GM21528 (cell line): ENCODE measurements around the gene TIPIN.
"Not testable (repeated sequence)": the region's sequence is repeated elsewhere in the genome, so short reads cannot be mapped to it uniquely, and the experiment has no call there.

ENCODE experiments used
- ATAC-seq: cut with Tn5 transposase; IDR thresholded peaks from one replicate; pipeline ENCODE4 v1.9.1; 2021; ENCODE audit warnings: mild to moderate bottlenecking, moderate library complexity; ENCODE audit not compliant: unreplicated experiment, low FRiP score

Gene TIPIN, protein sequence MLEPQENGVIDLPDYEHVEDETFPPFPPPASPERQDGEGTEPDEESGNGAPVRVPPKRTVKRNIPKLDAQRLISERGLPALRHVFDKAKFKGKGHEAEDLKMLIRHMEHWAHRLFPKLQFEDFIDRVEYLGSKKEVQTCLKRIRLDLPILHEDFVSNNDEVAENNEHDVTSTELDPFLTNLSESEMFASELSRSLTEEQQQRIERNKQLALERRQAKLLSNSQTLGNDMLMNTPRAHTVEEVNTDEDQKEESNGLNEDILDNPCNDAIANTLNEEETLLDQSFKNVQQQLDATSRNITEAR

DNA sequence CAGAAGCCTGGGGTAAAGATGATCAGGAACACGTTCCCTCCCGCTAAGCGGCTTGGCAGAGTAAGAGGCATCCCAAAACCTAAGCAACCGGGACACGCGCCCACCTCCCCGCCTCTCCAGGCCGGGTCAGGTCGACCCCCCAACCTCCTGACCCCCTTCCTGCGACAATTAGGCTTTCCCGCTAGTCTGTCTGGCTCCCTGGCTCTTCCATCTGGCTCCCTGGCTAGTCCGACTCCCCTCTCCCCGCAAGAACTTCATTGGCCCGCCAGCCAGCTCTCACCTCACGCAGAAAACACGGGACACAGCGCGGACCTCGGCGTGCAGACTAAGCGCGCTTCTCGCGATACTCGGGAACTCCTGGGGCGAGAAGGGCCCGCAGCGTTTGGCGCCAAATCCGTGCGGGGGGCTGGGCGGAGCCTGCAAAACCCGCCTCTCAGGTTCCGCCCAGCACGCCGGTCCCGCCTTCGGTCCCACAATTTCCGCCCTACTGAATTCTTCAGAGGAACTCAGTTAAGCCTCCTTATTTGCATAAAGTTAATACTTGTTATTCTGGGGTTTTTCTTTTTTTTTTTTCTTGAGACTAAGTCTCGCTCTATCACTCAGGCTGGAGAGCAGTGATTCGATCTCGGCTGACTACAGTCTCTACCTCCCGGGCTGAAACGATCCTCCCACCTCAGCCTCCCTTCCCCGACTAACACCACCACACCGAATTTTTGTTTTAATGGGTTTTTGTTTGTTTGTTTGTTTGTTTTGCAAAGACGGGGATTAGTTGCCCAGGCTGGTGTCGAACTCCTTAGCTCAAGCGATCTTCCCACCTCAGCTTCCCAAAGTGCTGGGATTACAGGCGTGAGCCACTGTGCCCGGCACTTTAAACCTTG lies at the start of gene TIPIN:
Gene TIPIN, minus strand, starts transcription at position 327 of the 878 bp plus-strand sequence. CDS start 3,738 bp downstream, outside the sequence.
- ATAC-seq, result peak; percentile 83

DNA sequence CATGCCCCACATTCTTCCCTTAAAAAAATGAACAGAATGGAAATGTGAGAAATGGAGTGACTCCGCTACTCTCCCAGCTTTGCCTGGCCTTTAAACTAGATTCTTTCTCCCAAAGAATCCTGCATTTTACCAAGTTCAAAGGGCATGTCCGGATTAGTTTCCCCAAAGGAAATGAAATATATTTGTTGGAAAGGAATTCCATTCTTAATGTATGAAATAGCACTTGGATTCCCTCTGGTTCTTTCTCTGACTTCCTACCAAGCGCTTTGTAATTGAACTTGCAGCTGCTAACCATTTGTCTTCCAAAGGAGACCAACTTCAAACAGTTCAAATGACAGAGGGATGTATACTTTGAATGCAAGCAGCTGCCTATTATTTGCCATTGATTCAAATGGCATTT lies 49.1 kb upstream of the TIPIN start:
- ATAC-seq, result no peak

DNA sequence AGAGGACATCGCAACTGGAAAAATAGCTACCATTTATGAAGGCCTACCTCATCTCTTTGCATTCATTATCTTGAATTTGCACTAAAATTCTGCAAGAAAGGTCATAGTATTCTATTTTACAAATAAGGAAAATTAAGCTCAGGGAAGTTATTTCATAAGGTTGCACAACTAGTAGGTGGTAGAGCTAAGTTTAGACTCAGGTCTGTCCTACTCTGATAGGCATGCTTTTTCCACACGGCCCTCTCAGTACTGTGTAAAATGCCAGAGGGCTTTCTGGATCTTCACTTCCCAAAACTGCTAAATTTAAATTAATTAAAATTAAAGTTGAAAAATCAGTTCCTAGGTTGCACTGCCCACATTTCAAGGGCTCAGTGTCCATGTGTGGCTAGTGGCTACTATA lies 48.5 kb upstream of the TIPIN start:
- no peak for ATAC-seq

- no peak for ATAC-seq
These were observed 48.0 kb upstream of the TIPIN start for GRCh38 chr15:66404532-66404931.

DNA sequence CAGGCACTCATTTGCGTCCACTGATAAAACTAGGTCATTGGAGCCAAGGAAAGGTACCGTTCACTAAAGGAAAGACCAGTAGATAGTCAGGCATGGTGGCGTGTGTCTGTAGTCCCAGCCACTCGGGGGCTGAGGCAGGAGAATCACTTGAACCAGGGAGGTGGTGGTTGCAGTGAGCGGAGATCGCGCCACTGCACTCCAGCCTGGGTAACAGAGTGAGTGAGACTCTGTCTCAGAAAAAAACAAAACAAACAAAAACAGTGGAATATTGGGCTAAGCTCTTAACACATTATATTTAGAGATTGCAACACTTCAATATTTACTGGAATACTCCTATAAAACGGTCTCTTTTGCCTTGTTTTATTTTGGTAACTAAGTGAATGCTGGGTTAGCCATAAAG lies 47.6 kb upstream of the TIPIN start:
- ATAC-seq, result no peak

DNA sequence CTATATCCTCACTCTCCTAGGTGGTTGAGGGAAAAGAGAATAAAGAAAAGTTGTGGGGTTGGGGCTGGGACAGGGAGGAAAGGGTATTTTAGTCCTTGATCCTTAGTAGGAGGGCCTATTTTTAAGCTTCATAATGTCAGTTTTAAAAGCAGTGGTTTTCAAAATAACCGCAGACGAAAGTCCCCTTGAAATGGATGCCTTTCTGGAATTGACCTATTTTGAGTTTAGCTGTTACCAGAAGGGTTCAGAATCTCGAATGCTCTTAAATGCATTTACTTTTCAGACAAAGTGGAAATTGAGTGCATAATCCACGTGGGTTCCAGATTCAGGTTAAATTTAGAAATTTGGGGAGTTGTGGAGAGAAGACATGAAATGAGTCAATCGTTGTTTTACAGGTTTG lies 46.8 kb upstream of the TIPIN start:
- ATAC-seq, result no peak

GRCh38 chr15:66402761-66403284 lies 46.3 kb upstream of the TIPIN start:
- ATAC-seq, result no peak

GRCh38 chr15:66401130-66402021 lies 44.9 kb upstream of the TIPIN start:
- peak; percentile 55 for ATAC-seq

DNA sequence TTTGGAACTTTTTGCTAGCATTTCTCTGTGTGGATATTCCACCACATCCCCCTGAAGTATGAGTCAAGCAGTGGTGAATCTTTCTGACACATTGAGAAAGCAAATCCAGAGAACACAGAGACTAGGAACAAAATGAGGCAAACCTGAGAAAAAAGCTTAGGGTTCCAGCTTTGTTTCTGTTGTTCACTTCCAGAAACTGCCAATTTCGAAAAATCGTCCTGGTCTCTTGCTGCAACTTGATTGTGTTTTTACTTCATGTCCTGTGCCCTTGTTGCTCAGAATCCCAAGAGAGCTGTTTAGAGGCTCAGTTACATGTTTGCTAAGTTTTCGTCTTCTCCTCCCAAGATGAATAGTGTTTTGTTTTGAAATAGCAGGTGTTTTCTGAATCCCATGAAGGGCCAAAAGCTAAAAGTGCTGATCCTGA lies 43.9 kb upstream of the TIPIN start:
- no peak for ATAC-seq

- no peak for ATAC-seq
These were observed 42.8 kb upstream of the TIPIN start for GRCh38 chr15:66399276-66399675.

DNA sequence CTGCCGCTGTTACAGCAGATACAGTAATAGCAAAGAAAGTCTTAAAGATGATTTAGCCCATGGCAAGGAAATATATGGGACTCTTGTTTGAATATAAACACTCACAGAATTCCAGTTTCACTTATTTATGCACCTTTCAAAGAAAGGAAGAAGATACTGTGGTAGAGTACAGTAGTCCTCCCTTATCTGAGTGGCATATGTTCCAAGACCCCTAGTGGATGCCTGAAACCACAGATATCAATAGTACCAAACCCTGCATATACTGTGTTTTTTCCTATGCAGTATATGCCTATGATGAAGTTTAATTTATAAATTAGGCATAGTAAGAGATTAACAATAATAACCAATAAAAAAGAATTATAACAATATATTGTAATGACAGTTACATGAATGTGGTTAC lies 38.4 kb upstream of the TIPIN start:
- no peak for ATAC-seq

- no peak for ATAC-seq
These were observed 38.0 kb upstream of the TIPIN start for GRCh38 chr15:66394472-66394871.

DNA sequence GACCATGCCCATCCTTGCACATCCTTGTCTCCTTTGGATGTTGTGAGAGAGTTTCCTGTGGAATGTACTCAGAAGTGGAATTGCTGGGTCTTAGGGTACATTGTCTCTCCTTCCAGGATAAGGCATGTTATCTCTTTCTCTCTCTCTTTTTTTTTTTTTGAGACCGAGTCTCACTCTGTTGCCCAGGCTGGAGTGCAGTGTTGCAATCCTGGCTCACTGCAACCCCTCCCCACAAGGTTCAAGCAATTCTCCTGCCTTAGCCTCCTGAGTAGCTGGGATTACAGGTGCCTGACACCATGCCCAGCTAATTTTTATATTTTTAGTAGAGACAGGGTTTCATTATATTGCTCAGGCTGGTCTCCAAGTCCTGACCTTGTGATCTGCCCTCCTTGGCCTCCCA lies 36.6 kb upstream of the TIPIN start:
- not testable (repeated sequence) for ATAC-seq

- ATAC-seq, result no peak
These were observed 34.2 kb upstream of the TIPIN start for GRCh38 chr15:66390678-66391077.

DNA sequence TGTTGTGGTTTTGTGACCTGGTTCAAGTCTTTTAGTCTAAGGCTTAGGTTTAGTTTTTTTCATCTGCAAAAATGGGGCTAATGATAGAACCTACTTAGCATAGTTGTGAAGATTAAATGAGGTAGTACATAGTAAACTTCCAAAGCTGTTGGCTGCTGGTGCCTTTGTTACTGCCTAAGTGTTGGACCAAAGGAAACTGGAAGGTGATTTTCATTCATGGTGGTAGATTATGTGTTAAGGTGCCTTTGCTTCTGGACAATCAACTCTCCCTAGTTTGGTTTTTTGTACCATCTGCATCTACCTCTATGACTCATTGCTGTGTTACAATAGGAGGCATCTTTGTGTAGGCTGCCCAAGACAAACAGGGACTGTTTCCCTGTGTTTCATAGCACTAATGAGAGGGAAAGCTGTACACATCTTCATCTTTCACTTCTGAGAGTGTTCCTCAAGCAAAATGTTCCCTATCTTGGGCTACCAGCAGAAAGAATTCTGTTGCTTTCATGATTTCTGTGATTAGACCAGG lies 33.4 kb upstream of the TIPIN start:
- no peak for ATAC-seq

DNA sequence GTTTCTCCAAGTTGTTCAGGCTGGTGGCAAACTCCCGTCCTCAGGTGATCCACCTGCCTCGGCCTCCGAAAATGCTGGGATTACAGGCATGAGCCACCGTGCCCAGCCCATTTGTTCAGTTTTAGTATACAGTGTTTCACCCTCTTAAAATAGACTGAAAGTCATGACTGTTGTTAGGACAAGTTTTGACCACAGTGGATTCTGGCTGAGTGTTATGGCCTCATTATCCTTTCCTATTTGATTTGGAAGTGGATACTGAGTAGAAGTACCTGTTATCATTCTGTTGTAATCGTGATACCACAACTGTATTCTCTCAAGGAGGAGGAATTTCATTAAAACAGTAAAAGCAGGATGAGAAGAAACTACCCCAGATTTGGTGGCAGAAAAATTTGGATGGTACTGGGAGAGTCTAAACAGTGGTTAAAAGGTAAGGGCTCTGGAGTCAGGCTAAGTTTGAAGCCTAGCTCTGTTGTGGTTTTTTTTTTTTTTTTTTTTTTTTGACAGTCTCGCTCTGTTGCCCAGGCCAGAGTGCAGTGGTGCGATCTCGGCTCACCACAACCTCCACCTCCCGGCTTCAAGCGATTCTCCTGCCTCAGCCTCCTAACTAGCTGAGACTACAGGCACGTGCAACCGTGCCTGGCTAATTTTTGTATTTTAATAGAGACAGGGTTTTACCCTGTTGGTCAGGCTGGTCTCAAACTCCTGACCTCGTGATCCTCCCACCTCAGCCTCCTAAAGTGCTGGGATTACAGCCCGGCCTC lies 32.8 kb upstream of the TIPIN start:
- ATAC-seq, result no peak

- no peak for ATAC-seq
These were observed 32.1 kb upstream of the TIPIN start for GRCh38 chr15:66388576-66388975.

DNA sequence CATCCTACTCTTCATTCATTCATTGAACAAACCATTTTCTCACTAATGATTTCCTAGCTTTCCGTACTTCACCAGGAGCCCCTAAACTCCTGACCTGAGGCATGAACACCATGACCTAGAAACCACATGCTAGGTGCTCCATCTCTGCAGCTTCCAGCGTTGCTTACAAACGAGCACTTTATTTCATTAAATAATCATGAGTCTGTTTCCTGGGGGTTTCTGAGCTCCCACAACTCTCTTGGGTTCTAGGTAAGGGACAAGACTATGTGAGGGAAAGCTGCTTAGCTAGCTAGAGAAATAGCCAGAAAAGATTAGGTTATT lies 31.5 kb upstream of the TIPIN start:
- ATAC-seq, result no peak

DNA sequence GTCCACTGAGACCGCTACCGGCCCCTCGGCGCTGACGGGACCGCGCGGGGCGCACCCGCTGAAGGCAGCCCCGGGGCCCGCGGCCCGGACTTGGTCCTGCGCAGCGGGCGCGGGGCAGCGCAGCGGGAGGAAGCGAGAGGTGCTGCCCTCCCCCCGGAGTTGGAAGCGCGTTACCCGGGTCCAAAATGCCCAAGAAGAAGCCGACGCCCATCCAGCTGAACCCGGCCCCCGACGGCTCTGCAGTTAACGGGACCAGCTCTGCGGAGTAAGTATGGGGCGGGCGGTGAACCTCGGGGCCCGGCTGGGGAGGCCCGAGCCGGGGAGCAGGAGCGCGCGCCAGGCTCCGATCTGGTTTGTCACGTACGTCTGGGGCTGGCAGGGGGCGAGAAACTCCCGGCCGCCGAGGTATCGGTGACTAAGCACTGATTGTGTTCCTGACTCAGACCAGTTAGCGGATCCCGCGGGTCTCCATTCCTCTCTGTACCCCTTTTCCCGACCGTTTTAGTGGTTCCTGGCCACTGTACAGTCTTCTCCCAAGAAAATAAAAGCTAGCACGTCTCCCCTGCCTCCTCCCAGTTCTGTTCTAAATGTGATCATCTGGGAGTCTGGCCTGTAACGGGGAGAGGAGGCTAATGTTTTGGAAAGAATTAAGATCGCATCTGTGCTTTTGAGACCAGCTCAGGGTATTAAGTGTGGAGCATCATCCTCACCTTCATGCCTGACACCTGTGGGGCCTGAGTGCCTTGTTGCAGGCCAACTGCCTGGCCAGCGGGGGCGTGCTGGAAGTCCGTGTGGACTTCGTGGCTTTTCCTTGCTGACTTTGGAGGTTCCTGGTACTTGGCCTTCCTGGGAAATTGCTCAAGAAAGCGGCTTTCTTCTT lies 30.9 kb upstream of the TIPIN start:
- ATAC-seq, result peak; percentile 24
